ES-I3 (cell line): ENCODE measurements around the gene PPP4R1.

Experiments
- H3K36me3 ChIP-seq: 2 replicates; pipeline ENCODE4 v1.6.1; 2013; ENCODE audit warnings: mild to moderate bottlenecking, low read length, control low read depth, moderate library complexity; ENCODE audit not compliant: insufficient read depth
- H3K4me1 ChIP-seq: 2 replicates; pipeline ENCODE4 v1.6.1; 2013; ENCODE audit warnings: mild to moderate bottlenecking, control low read depth, low read length; ENCODE audit not compliant: insufficient read depth
- H3K9ac ChIP-seq: 2 replicates; pipeline ENCODE4 v1.6.1; 2013; ENCODE audit warnings: low read depth, mild to moderate bottlenecking, low read length, moderate library complexity
- H3K9me3 ChIP-seq: 2 replicates; pipeline ENCODE4 v1.6.1; 2013; ENCODE audit warnings: mild to moderate bottlenecking, low read length, moderate library complexity; ENCODE audit not compliant: control insufficient read depth, insufficient read depth

The PPP4R1 gene

DNA sequence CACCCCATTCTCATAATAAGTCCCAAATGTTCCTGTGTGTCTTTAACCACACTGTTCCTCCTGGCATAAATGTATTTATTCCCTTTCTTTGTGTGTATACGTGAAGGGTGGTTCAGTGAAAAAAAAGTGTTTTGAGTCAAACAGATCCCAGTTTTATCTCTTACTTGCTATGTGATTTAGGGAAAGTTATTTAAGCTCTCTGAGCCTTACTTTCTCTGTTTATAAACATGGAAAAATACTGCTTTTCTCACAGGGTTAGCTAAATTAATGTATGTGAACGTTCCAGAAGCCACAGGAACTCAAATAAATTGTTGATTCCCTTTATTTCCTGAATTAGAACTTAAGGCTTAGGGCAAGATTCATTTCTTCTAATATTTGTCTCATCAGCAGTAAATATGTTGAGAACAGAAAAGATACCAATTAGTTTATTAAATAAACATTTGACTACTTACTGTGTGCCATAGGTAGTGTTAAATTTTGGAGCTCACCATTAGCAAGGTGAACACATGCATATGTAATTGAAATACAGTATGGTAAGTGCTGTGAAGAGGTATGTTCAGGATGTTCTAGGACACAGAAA is 105.8 kb downstream of the PPP4R1 start:
- H3K4me1 ChIP-seq = no peaks in the 10 kb centered on the region
- no peak overlapping the region for H3K9ac ChIP-seq
- no peaks in the 10 kb centered on the region; the same call in 1 of the 2 replicates for H3K36me3 ChIP-seq
- peaks cover 10% of the 10 kb centered on the region; the same call in 1 of the 2 replicates for H3K9me3 ChIP-seq

DNA sequence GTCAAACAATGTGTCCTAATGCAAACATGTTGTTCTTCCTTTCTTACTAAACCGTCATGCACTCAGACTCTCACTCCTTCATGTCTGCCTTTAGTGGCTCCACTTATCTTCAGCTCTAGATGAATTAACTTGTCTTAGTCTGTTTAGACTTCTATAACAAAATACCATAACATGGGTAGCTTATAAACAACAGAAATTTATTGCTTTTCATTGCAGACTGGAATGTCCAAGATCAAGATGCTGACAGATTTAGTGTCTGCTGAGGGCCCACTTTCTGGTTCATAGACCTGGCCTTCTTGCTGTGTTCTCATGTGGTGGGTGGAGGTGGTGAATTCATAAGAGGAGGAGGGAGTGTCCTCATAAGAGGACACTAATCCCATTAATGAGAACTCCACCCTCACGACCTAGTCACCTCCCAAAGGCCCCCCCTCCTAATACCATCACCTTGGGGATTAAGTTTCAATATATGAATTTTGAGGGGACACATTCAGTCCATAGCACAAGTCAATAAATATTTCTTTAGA is 106.7 kb downstream of the PPP4R1 start:
- no peaks in the 10 kb centered on the region for H3K4me1 ChIP-seq
- H3K9ac ChIP-seq = no peak overlapping the region
- H3K36me3 ChIP-seq = no peaks in the 10 kb centered on the region; the same call in 1 of the 2 replicates
- H3K9me3 ChIP-seq = peaks cover 14% of the 10 kb centered on the region

DNA sequence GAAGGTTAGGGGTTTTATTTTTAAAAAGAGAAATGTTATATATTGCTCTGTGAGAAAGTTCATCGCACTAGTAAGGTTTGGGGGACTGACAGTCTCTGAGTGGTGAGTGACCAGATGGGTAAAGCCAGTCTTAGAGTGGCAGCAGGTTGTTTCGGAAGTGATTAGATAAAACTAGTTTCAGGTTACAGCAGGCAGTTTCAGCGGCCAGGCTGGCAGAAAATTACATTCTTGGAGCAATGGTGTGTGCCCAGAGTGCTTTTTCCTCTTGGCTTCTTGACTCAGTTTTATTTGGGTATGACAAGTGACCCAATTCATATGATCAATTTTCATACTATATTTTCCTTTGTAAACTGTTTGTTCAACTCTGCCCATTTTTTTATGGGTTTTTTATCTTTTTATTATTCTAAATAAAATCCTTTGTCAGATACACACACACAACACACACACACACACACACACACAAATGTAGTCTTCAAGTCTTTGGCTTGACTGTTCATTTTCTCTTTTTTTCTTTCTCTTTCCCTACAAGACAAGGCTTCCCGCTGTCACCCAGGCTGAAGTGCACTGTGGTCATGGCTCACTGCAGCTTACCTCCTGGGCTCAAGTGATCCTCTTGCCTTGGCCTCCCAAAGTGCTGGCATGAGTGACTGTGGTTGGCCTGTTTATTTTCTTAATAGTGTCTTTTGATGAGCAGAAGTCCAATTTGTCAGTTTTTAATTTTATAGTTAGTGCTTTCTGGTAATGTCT is 108.1 kb downstream of the PPP4R1 start:
- Histone ChIP-seq H3K36me3 (no peaks in the 10 kb centered on the region; the same call in 1 of the 2 replicates), H3K9ac (no peak overlapping the region), H3K9me3 (peaks cover 14% of the 10 kb centered on the region), H3K4me1 (no peaks in the 10 kb centered on the region)
